Effector memory CD8-positive, alpha-beta T cell (primary cell): ENCODE measurements around the gene MMS19.

Experiments
- ATAC-seq: fragments of 150-1000 bp; cut with Tn5 transposase; replicated peaks from 2 replicates; pipeline ENCODE4 v1.10.0; 2021; ENCODE audit warnings: mild to moderate bottlenecking, moderate library complexity
- DNase-seq, 3 experiments: peaks; one replicate each; pipeline ENCODE4 v3.0.0; 2021
- H3K27ac Mint-ChIP-seq, 2 donors: one replicate each; pipeline ENCODE4 v1.8.0; 2022; ENCODE audit warnings: mild to moderate bottlenecking in 2 of 2, mixed read lengths in 2 of 2, moderate library complexity in 2 of 2
- H3K27me3 Mint-ChIP-seq, 2 donors: one replicate each; pipeline ENCODE4 v1.8.0; 2022; ENCODE audit warnings: mixed read lengths in 2 of 2
- H3K36me3 Mint-ChIP-seq: one replicate; pipeline ENCODE4 v1.8.0; 2022; ENCODE audit warnings: mild to moderate bottlenecking, moderate library complexity, mixed read lengths; ENCODE audit not compliant: insufficient read depth
- H3K4me1 Mint-ChIP-seq, 2 donors: one replicate each; pipeline ENCODE4 v1.8.0; 2022; ENCODE audit warnings: low read depth in 2 of 2, mixed read lengths in 2 of 2
- H3K4me3 Mint-ChIP-seq, 2 donors: one replicate each; pipeline ENCODE4 v1.8.0; 2022; ENCODE audit warnings: mild to moderate bottlenecking in 2 of 2, mixed read lengths in 2 of 2, moderate library complexity in 2 of 2
- H3K9me3 Mint-ChIP-seq, 2 donors: one replicate each; pipeline ENCODE4 v1.8.0; 2022; ENCODE audit warnings: mixed read lengths in 2 of 2
- total RNA-seq, 9 experiments: gene quantifications; one replicate each; lab custom pipeline; 2026; lab: John Stamatoyannopoulos, UW

The MMS19 gene, protein sequence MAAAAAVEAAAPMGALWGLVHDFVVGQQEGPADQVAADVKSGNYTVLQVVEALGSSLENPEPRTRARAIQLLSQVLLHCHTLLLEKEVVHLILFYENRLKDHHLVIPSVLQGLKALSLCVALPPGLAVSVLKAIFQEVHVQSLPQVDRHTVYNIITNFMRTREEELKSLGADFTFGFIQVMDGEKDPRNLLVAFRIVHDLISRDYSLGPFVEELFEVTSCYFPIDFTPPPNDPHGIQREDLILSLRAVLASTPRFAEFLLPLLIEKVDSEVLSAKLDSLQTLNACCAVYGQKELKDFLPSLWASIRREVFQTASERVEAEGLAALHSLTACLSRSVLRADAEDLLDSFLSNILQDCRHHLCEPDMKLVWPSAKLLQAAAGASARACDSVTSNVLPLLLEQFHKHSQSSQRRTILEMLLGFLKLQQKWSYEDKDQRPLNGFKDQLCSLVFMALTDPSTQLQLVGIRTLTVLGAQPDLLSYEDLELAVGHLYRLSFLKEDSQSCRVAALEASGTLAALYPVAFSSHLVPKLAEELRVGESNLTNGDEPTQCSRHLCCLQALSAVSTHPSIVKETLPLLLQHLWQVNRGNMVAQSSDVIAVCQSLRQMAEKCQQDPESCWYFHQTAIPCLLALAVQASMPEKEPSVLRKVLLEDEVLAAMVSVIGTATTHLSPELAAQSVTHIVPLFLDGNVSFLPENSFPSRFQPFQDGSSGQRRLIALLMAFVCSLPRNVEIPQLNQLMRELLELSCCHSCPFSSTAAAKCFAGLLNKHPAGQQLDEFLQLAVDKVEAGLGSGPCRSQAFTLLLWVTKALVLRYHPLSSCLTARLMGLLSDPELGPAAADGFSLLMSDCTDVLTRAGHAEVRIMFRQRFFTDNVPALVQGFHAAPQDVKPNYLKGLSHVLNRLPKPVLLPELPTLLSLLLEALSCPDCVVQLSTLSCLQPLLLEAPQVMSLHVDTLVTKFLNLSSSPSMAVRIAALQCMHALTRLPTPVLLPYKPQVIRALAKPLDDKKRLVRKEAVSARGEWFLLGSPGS
- 76.6 to 130 (median 104) reads per million in 9 experiments for total RNA-seq

GRCh38 chr10:97498076-97498840 lies at the start of gene MMS19:
Gene MMS19, minus strand, starts transcription at chr10:97498422. Its CDS starts 38 bp downstream, at chr10:97498384.
- peaks cover 13% of the 10 kb centered on the region for H3K36me3 Mint-ChIP-seq
- H3K4me1 Mint-ChIP-seq = peaks cover 21 to 38% of the 10 kb centered on the region in 2 donors

DNA sequence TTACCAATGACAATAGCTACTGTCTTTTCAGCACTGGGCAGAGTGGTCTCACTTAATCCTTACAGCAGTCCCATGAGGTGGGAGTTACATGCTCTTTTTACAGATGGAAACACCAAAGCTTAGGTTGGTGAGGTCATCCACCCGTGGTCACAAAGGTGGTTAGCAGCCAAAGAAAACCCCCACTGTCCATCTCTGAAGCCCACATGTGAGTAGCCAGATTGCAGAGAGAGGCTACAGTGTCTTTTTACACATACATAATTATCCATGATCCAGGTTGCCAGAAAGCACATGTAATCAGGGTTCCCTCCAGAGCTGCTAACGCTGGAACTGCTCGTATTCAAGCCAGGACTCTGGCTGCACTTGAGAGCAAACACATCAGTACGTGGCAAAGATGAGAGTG lies 49.7 kb upstream of the MMS19 start:
- Mint-ChIP-seq H3K4me1 (peaks cover 0 to 6% of the 10 kb centered on the region in 2 donors), H3K36me3 (peaks cover 2% of the 10 kb centered on the region), H3K27ac (no peak overlapping the region), H3K27me3 (peaks cover 8 to 14% of the 10 kb centered on the region in 2 donors), H3K9me3 (no peaks in the 10 kb centered on the region), H3K4me3 (no peak overlapping the region)
- DNase-seq = no peak
- no peak for ATAC-seq

More at GRCh38 chr10:97498076-97498840, at the start of gene MMS19:
- Mint-ChIP-seq H3K4me3 (peak within 1 kb of the TSS; percentile 96 to 98), H3K9me3 (no peaks in the 10 kb centered on the region), H3K27ac (peak within 1 kb of the TSS; percentile 96 to 98), H3K27me3 (peaks cover 26 to 34% of the 10 kb centered on the region in 2 donors)
- DNase-seq (peak; percentile 99), ATAC-seq (peak; percentile 86)

GRCh38 chr10:97547271-97547600 lies 49.0 kb upstream of the MMS19 start:
- Mint-ChIP-seq H3K27me3 (peaks cover 10 to 19% of the 10 kb centered on the region in 2 donors), H3K4me3 (no peak overlapping the region), H3K36me3 (peaks cover 2% of the 10 kb centered on the region), H3K4me1 (peaks cover 0 to 10% of the 10 kb centered on the region in 2 donors), H3K27ac (no peak overlapping the region), H3K9me3 (no peaks in the 10 kb centered on the region)
- DNase-seq = no peak
- no peak for ATAC-seq

DNA sequence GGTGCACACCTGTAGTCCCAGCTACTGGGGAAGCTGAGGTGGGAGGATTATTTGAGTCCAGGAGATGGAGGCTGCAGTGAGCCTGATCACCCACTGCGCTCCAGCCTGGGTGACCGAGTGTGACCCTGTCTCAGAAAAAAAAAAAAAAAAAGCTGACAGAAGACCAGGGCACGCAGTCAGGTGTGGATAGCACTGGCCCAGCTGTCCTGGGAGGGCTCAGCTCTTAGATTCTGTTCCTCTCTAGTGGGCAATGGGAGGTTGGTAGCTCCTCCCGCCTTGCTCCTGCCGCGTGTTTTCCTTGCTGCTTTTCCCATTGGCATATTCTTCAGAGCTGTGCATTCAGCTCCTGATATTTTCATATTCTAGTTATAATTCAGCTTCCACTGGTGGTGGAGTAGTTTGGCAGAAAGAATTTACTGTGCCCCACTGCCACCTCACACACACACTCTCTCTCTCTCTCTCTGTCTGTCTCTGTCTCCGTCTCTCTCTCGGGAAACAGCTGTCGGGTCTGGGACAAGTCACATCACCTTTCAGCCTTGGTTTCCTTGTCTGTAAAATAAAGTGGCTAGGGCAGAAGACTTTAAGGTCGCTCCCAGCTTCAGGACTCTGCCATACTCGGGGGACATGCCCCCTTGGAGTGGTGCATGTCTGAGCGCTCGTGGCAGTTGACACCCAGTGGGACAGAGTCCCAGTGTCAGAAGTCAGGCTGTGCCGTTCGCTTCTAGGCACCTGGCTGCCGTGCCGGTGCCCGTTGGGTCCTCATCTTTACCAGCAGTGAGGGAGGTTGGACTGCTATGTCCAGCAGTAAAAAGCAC lies 48.4 kb upstream of the MMS19 start:
- peaks cover 2% of the 10 kb centered on the region for H3K36me3 Mint-ChIP-seq
- ATAC-seq = no peak
- H3K4me3 Mint-ChIP-seq = no peak overlapping the region
- no peak overlapping the region for H3K27ac Mint-ChIP-seq
- DNase-seq = no peak
- H3K27me3 Mint-ChIP-seq = peaks cover 10 to 19% of the 10 kb centered on the region in 2 donors
- no peaks in the 10 kb centered on the region for H3K9me3 Mint-ChIP-seq
- peaks cover 0 to 10% of the 10 kb centered on the region in 2 donors for H3K4me1 Mint-ChIP-seq

DNA sequence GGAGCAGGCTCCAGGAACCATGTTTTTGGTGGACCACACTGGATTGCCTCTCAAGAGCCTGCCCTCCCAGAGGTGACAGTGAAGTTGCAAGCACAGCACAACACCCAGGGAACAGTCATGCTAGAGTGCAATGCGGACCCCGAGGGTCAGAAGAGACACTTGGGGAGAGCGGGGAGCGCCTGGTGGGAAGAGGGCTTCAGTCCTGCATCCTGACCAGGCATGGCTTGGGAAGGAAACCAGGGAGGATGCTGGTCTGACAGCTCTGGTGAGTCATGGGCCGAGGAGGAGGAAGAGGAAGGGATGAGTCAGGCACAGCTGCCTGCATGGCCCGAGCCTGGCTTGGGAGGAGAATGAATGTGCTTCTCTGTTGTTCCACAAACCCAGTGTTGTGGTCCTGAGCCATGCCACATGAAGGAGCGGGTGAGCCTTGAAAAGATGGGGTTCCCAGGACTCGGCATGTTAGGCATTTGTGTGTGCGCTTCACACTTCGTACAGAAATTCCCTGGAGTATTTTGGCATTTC lies 44.9 kb upstream of the MMS19 start:
- H3K4me3 Mint-ChIP-seq = no peak overlapping the region
- peaks cover 0 to 10% of the 10 kb centered on the region in 2 donors for H3K4me1 Mint-ChIP-seq
- peaks cover 10 to 19% of the 10 kb centered on the region in 2 donors for H3K27me3 Mint-ChIP-seq
- H3K36me3 Mint-ChIP-seq = no peaks in the 10 kb centered on the region
- H3K27ac Mint-ChIP-seq = no peak overlapping the region
- DNase-seq = no peak
- no peaks in the 10 kb centered on the region for H3K9me3 Mint-ChIP-seq
- no peak for ATAC-seq

DNA sequence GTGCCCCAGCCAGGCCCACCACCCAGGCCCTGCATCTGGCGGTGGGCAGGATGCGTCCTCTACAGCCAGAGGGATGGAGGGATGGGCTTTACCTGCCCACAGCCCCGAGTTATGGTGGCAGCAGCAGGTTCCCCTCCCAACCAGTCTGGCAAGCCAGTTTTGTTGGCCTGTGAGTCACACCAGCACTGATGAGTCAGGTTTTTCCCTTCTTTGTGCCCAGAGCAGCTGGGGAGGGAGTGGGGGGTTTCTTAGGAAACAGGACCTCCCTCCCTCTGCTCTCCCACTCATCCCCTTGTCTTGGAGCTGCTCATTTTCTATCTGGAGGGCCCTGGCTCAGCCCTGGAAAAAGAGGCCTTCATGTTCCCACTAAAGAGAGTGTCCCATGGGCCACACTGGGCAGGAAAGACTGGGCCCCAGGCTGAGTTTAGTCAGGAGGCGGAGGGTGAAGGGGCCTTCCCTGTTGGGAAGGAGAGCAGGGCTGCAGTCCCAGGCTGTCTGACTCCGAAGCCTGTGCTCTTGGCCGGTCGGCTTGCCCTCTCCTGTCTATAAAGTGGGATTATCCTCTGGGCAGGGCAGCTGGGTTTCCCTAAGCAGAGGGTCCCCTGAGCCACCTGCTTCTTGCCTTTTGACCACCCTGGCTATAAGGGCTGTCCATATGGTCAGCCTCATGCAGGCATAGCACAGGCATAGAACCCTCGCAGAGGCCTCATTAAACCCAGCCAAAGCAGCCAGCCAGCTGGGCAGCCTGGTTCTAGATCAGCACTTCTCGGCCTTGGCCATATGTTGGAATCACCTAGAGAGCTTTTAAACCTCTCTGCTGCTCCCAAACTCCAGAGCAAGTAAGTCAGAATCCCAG lies 44.2 kb upstream of the MMS19 start:
- no peaks in the 10 kb centered on the region for H3K9me3 Mint-ChIP-seq
- no peak overlapping the region for H3K4me3 Mint-ChIP-seq
- H3K27ac Mint-ChIP-seq = no peak overlapping the region
- H3K27me3 Mint-ChIP-seq = peaks cover 10 to 19% of the 10 kb centered on the region in 2 donors
- peaks cover 0 to 10% of the 10 kb centered on the region in 2 donors for H3K4me1 Mint-ChIP-seq
- H3K36me3 Mint-ChIP-seq = no peaks in the 10 kb centered on the region
- ATAC-seq = no peak
- no peak for DNase-seq

GRCh38 chr10:97540669-97541500 lies 42.7 kb upstream of the MMS19 start:
- no peak overlapping the region for H3K4me3 Mint-ChIP-seq
- peaks cover 0 to 7% of the 10 kb centered on the region in 2 donors for H3K4me1 Mint-ChIP-seq
- H3K27ac Mint-ChIP-seq = no peak overlapping the region
- H3K27me3 Mint-ChIP-seq = peaks cover 5 to 13% of the 10 kb centered on the region in 2 donors
- no peak for ATAC-seq
- H3K36me3 Mint-ChIP-seq = no peaks in the 10 kb centered on the region
- no peak for DNase-seq
- no peaks in the 10 kb centered on the region for H3K9me3 Mint-ChIP-seq

DNA sequence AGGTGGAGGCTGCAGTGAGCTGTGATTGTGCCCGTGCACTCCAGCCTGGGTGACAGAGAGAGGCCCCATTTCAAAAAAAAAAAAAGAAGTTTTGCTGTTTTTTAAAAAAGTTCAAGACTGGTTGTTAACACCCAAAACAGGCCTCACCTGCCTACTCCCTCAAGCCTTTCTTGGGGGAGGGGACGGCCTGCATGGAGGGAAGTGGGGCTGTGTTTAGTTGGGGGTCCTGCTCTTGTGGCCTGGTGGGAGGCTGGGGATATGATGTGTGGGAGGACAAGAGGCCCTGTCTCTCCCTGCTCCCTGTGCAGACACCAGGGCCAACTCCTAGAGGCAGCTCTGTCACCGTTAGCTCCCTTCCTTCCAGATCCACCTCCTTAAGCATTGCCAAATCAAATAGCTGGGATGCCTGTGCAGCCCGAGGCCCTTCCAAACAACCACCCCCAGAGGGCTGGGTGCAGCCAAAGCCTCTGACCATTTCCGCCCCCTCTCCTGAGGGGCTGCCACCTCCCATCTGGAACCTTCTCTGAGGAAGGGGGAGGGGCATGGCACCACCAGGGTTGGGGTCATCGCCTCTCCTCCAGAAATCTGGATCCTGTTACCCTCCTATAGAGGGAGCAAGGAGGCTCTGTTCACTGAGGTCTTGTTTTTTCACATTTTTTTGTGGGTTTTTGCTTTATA lies 41.4 kb upstream of the MMS19 start:
- peaks cover 0 to 7% of the 10 kb centered on the region in 2 donors for H3K4me1 Mint-ChIP-seq
- no peak overlapping the region for H3K4me3 Mint-ChIP-seq
- ATAC-seq (no peak), DNase-seq (no peak)
- peaks cover 5 to 13% of the 10 kb centered on the region in 2 donors for H3K27me3 Mint-ChIP-seq
- no peaks in the 10 kb centered on the region for H3K36me3 Mint-ChIP-seq
- H3K9me3 Mint-ChIP-seq = no peaks in the 10 kb centered on the region
- no peak overlapping the region for H3K27ac Mint-ChIP-seq

- peaks cover 5 to 13% of the 10 kb centered on the region in 2 donors for H3K27me3 Mint-ChIP-seq
Observed at GRCh38 chr10:97538839-97539238, 40.6 kb upstream of the MMS19 start.

GRCh38 chr10:97538411-97538810 lies 40.2 kb upstream of the MMS19 start:
- ATAC-seq (no peak), DNase-seq (no peak)
- no peak overlapping the region for H3K4me3 Mint-ChIP-seq
- no peak overlapping the region for H3K27ac Mint-ChIP-seq
- peaks cover 0 to 7% of the 10 kb centered on the region in 2 donors for H3K4me1 Mint-ChIP-seq
- H3K9me3 Mint-ChIP-seq = no peaks in the 10 kb centered on the region
- H3K27me3 Mint-ChIP-seq = peaks cover 5 to 9% of the 10 kb centered on the region in 2 donors
- no peaks in the 10 kb centered on the region for H3K36me3 Mint-ChIP-seq

More at GRCh38 chr10:97538839-97539238, 40.6 kb upstream of the MMS19 start:
- no peaks in the 10 kb centered on the region for H3K36me3 Mint-ChIP-seq
- no peak overlapping the region for H3K4me3 Mint-ChIP-seq
- peaks cover 0 to 7% of the 10 kb centered on the region in 2 donors for H3K4me1 Mint-ChIP-seq
- H3K27ac Mint-ChIP-seq = no peak overlapping the region
- no peak for DNase-seq
- no peaks in the 10 kb centered on the region for H3K9me3 Mint-ChIP-seq
- ATAC-seq = no peak
